ENCODE data around the gene OR11A1.

The OR11A1 gene

GRCh38 chr6:29502597-29502996 is 45.7 kb upstream of the OR11A1 start:
- TF ChIP-seq TAF1 (IDR thresholded peaks at IDR 0.05; ENCODE audit: borderline replicate concordance, insufficient read depth, low read length): no peak
- TF ChIP-seq POLR2AphosphoS5 (IDR thresholded peaks at IDR 0.05; ENCODE audit: low read depth, low read length): no peak
- TF ChIP-seq FOXP2 (optimal IDR thresholded peaks at IDR 0.05; ENCODE audit: borderline replicate concordance, extremely low read depth, extremely low read length, insufficient read depth): no peak
- TF ChIP-seq REST (IDR thresholded peaks at IDR 0.05; ENCODE audit: insufficient read depth in 1 of 2, low read depth in 2 of 2, low read length in 2 of 2): no peak
- no peak for TF ChIP-seq SIN3A (IDR thresholded peaks at IDR 0.05; ENCODE audit: borderline replicate concordance, insufficient read depth, low read length)

GRCh38 chr6:29502181-29502580 is 45.3 kb upstream of the OR11A1 start:
- TF ChIP-seq SIN3A (IDR thresholded peaks at IDR 0.05; ENCODE audit: borderline replicate concordance, insufficient read depth, low read length) (no peak), FOXP2 (optimal IDR thresholded peaks at IDR 0.05; ENCODE audit: borderline replicate concordance, extremely low read depth, extremely low read length, insufficient read depth) (no peak), REST (IDR thresholded peaks at IDR 0.05; ENCODE audit: insufficient read depth in 1 of 2, low read depth in 2 of 2, low read length in 2 of 2) (no peak), POLR2AphosphoS5 (IDR thresholded peaks at IDR 0.05; ENCODE audit: low read depth, low read length) (no peak), TAF1 (IDR thresholded peaks at IDR 0.05; ENCODE audit: borderline replicate concordance, insufficient read depth, low read length) (no peak)

- TF ChIP-seq REST (IDR thresholded peaks at IDR 0.05; ENCODE audit: insufficient read depth in 1 of 2, low read depth in 2 of 2, low read length in 2 of 2): no peak
- TF ChIP-seq FOXP2 (optimal IDR thresholded peaks at IDR 0.05; ENCODE audit: borderline replicate concordance, extremely low read depth, extremely low read length, insufficient read depth): no peak
- TF ChIP-seq POLR2AphosphoS5 (IDR thresholded peaks at IDR 0.05; ENCODE audit: low read depth, low read length): no peak
- no peak for TF ChIP-seq TAF1 (IDR thresholded peaks at IDR 0.05; ENCODE audit: borderline replicate concordance, insufficient read depth, low read length)
- TF ChIP-seq SIN3A (IDR thresholded peaks at IDR 0.05; ENCODE audit: borderline replicate concordance, insufficient read depth, low read length): no peak
Measured at GRCh38 chr6:29501106-29501505, 44.2 kb upstream of the OR11A1 start.

GRCh38 chr6:29500594-29500993 is 43.7 kb upstream of the OR11A1 start:
- TF ChIP-seq TAF1 (IDR thresholded peaks at IDR 0.05; ENCODE audit: borderline replicate concordance, insufficient read depth, low read length) (no peak), FOXP2 (optimal IDR thresholded peaks at IDR 0.05; ENCODE audit: borderline replicate concordance, extremely low read depth, extremely low read length, insufficient read depth) (no peak), SIN3A (IDR thresholded peaks at IDR 0.05; ENCODE audit: borderline replicate concordance, insufficient read depth, low read length) (no peak), POLR2AphosphoS5 (IDR thresholded peaks at IDR 0.05; ENCODE audit: low read depth, low read length) (no peak), REST (IDR thresholded peaks at IDR 0.05; ENCODE audit: insufficient read depth in 1 of 2, low read depth in 2 of 2, low read length in 2 of 2) (no peak)

- no peak for TF ChIP-seq POLR2AphosphoS5 (IDR thresholded peaks at IDR 0.05; ENCODE audit: low read depth, low read length)
Measured at GRCh38 chr6:29499704-29500103, 42.8 kb upstream of the OR11A1 start.
